Measurements from ENCODE around the gene PDE11A. TPM values are rescaled to one million over a fixed set of nuclear protein-coding genes. Genes with fewer than 3 reads are reported as not detected.

Gene PDE11A
- total RNA-seq, 1 experiment from 2014 or later, result 0.61 TPM

GRCh38 chr2:177888581-177888980 lies 184.0 kb downstream of the PDE11A start:
- Histone ChIP-seq H3K9ac (ENCODE audit: low read length) (no peak overlapping the region), H3K4me1 (ENCODE audit: control insufficient read depth in 1 of 2, insufficient read depth in 2 of 2, low read length in 2 of 2) (no peaks in the 10 kb centered on the region), H3K9me3 (ENCODE audit: control insufficient read depth in 1 of 2, insufficient read depth in 1 of 2, low read depth in 1 of 2, low read length in 2 of 2) (no peaks in the 10 kb centered on the region), H2AFZ (ENCODE audit: low read depth, low read length, poor library complexity, severe bottlenecking) (no peak overlapping the region), H3K27me3 (ENCODE audit: insufficient read depth, low read length) (no peaks in the 10 kb centered on the region), H3K27ac (ENCODE audit: low read depth, low read length) (no peak overlapping the region), H3K9me2 (ENCODE audit: insufficient read depth) (no peaks in the 10 kb centered on the region), H4K20me1 (ENCODE audit: insufficient read depth) (no peaks in the 10 kb centered on the region), H3K4me3 (replicated peaks in 1 of 2; ENCODE audit: low read depth in 1 of 2, low read length in 2 of 2) (no peak overlapping the region), H3K4me2 (ENCODE audit: low read length) (no peak overlapping the region), H3K79me2 (ENCODE audit: insufficient read depth, low read length) (no peaks in the 10 kb centered on the region), H3K36me3 (ENCODE audit: control insufficient read depth in 1 of 2, insufficient read depth in 2 of 2, low read length in 2 of 2) (no peaks in the 10 kb centered on the region)
- intact Hi-C loops (cut with micrococcal nuclease), result no loop called here
- no peak for ATAC-seq
- ChIA-PET POLR2A (no interaction called here), RAD21 (ENCODE audit: low non-redundant PET in 1 of 2, low total read pairs in 2 of 2, uncharacterized antibody in 2 of 2, unreplicated experiment in 2 of 2) (no interaction called here), CTCF (no interaction called here)
- no peak for DNase-seq (ENCODE audit: low read depth, low spot score)
- BruUV-seq (replicated peaks), result no TSS peak
- no peak for TF ChIP-seq ZBTB33 (IDR thresholded peaks at IDR 0.05; ENCODE audit: extremely low read depth, insufficient replicate concordance, low read length)
- TF ChIP-seq REST (IDR thresholded peaks at IDR 0.05; ENCODE audit: low read depth), result no peak
- no peak for TF ChIP-seq FOSL1 (IDR thresholded peaks at IDR 0.05; ENCODE audit: low read depth)
- no peak for TF ChIP-seq JUND (IDR thresholded peaks at IDR 0.05)
- TF ChIP-seq ZFX (IDR thresholded peaks at IDR 0.05), result no peak
- no peak for TF ChIP-seq EZH2phosphoT487 (IDR thresholded peaks at IDR 0.05; ENCODE audit: borderline replicate concordance)
- TF ChIP-seq CBX3 (IDR thresholded peaks at IDR 0.05; ENCODE audit: low read depth), result no peak
- TF ChIP-seq EZH2 (IDR thresholded peaks at IDR 0.05), result no peak
- no peak for TF ChIP-seq RAD21 (IDR thresholded peaks at IDR 0.05; ENCODE audit: low read depth)
- no peak for TF ChIP-seq MAX (IDR thresholded peaks at IDR 0.05)
- TF ChIP-seq YY1 (IDR thresholded peaks at IDR 0.05; ENCODE audit: extremely low read depth, insufficient replicate concordance, low read depth, low read length), result no peak
- TF ChIP-seq TCF7L2 (IDR thresholded peaks at IDR 0.05; ENCODE audit: borderline replicate concordance, extremely low read depth, insufficient read depth, insufficient read length), result no peak
- TF ChIP-seq ATF3 (IDR thresholded peaks at IDR 0.05), result no peak
- TF ChIP-seq CEBPB (IDR thresholded peaks at IDR 0.05; ENCODE audit: low read depth), result no peak
- TF ChIP-seq SIN3A (IDR thresholded peaks at IDR 0.05; ENCODE audit: low read depth), result no peak
- TF ChIP-seq POLR2A (IDR thresholded peaks at IDR 0.05; ENCODE audit: borderline replicate concordance, extremely low read depth, insufficient read depth, insufficient read length), result no peak
- no peak for TF ChIP-seq EGR1 (IDR thresholded peaks at IDR 0.05; ENCODE audit: low read depth)
- no peak for TF ChIP-seq SP1 (IDR thresholded peaks at IDR 0.05; ENCODE audit: low read depth)
